Endothelial cell (in vitro differentiated cells): ENCODE results near the gene ERCC5. TPM values are rescaled to one million over a fixed set of nuclear protein-coding genes. Genes with fewer than 3 reads are reported as not detected.

ENCODE experiments used
- DNase-seq: peaks from one replicate; pipeline ENCODE4 v3.0.0; 2021; ENCODE audit warnings: low spot score
- H3K27ac Mint-ChIP-seq: one replicate; pipeline ENCODE4 v1.8.0; 2021; ENCODE audit warnings: mixed read lengths, inconsistent platforms; ENCODE audit not compliant: unreplicated experiment
- H3K27me3 Mint-ChIP-seq: one replicate; pipeline ENCODE4 v1.8.0; 2021; ENCODE audit warnings: mild to moderate bottlenecking, moderate library complexity, mixed read lengths, inconsistent platforms; ENCODE audit not compliant: unreplicated experiment
- H3K36me3 Mint-ChIP-seq: one replicate; pipeline ENCODE4 v1.8.0; 2021; ENCODE audit warnings: mild to moderate bottlenecking, low read depth, mixed read lengths, inconsistent platforms; ENCODE audit not compliant: unreplicated experiment
- H3K4me1 Mint-ChIP-seq: one replicate; pipeline ENCODE4 v1.8.0; 2021; ENCODE audit warnings: mild to moderate bottlenecking, mixed read lengths, inconsistent platforms; ENCODE audit not compliant: unreplicated experiment
- H3K4me3 Mint-ChIP-seq: one replicate; pipeline ENCODE4 v1.8.0; 2021; ENCODE audit warnings: mild to moderate bottlenecking, mixed read lengths, inconsistent platforms; ENCODE audit not compliant: unreplicated experiment
- H3K9me3 Mint-ChIP-seq: one replicate; pipeline ENCODE4 v1.8.0; 2021; ENCODE audit warnings: mixed read lengths, inconsistent platforms; ENCODE audit not compliant: unreplicated experiment
- CTCF ChIP-seq: fragments of 200-600 bp; sonication (generic); IDR thresholded peaks from one replicate; pipeline ENCODE4 v1.5.0; 2021; ENCODE audit warnings: antibody characterized with exemption; ENCODE audit not compliant: unreplicated experiment
- total RNA-seq: library from RNA; stranded (reverse); fragmentation: NEBNext Ultra II Directional; extraction: Animal tissue kit (Norgen Biotek cat#: 25700); gene quantifications from one replicate; pipeline ENCODE4 v1.2.1, GENCODE V29; 2021; ENCODE audit not compliant: unreplicated experiment

ERCC5 gene
- total RNA-seq, 1 donor from 2014 or later, result 43.8 TPM

- no peaks in the 10 kb centered on the region for H3K9me3 Mint-ChIP-seq
- H3K36me3 Mint-ChIP-seq, result no peaks in the 10 kb centered on the region
- H3K4me3 Mint-ChIP-seq, result no peak overlapping the region
- no peak for DNase-seq
- TF ChIP-seq CTCF, result no peak
- H3K4me1 Mint-ChIP-seq, result no peaks in the 10 kb centered on the region
- no peaks in the 10 kb centered on the region for H3K27me3 Mint-ChIP-seq
- no peak overlapping the region for H3K27ac Mint-ChIP-seq
These were observed 68.6 kb downstream of the ERCC5 start for GRCh38 chr13:102914339-102914930.

GRCh38 chr13:102915393-102915930 is 69.6 kb downstream of the ERCC5 start:
- Mint-ChIP-seq H3K9me3 (no peaks in the 10 kb centered on the region), H3K27me3 (no peaks in the 10 kb centered on the region), H3K4me1 (no peaks in the 10 kb centered on the region), H3K27ac (no peak overlapping the region), H3K36me3 (no peaks in the 10 kb centered on the region), H3K4me3 (no peak overlapping the region)
- no peak for DNase-seq
- TF ChIP-seq CTCF, result no peak

- Mint-ChIP-seq H3K27ac (no peak overlapping the region), H3K27me3 (no peaks in the 10 kb centered on the region), H3K4me1 (no peaks in the 10 kb centered on the region), H3K4me3 (no peak overlapping the region), H3K36me3 (no peaks in the 10 kb centered on the region), H3K9me3 (no peaks in the 10 kb centered on the region)
- no peak for TF ChIP-seq CTCF
- no peak for DNase-seq
These were observed 71.2 kb downstream of the ERCC5 start for GRCh38 chr13:102917019-102917418.

GRCh38 chr13:102922184-102922583 is 76.4 kb downstream of the ERCC5 start:
- H3K4me1 Mint-ChIP-seq, result no peaks in the 10 kb centered on the region
- H3K36me3 Mint-ChIP-seq, result no peaks in the 10 kb centered on the region
- H3K27ac Mint-ChIP-seq, result no peak overlapping the region
- TF ChIP-seq CTCF, result no peak
- H3K4me3 Mint-ChIP-seq, result no peak overlapping the region
- no peak for DNase-seq
- H3K9me3 Mint-ChIP-seq, result no peaks in the 10 kb centered on the region
- peaks cover 1% of the 10 kb centered on the region for H3K27me3 Mint-ChIP-seq

Other genes starting within 250 kb of the ERCC5 start
- 91.2 TPM for gene TPP2, start 249.0 kb upstream of the ERCC5 start, total RNA-seq
- not detected for gene METTL21C, start 151.0 kb upstream of the ERCC5 start, total RNA-seq
- 10.5 TPM for gene TEX30, start 72.2 kb upstream of the ERCC5 start, total RNA-seq
- 15.2 TPM for gene POGLUT2, start 47.1 kb upstream of the ERCC5 start, total RNA-seq
- 16.6 TPM for gene BIVM, start 46.9 kb upstream of the ERCC5 start, total RNA-seq
- gene SLC10A2, start 220.4 kb downstream of the ERCC5 start, total RNA-seq, result not detected